Measurements from ENCODE around the gene SYTL3.
"Not testable (repeated sequence)": the region's sequence is repeated elsewhere in the genome, so short reads cannot be mapped to it uniquely, and the experiment has no call there.

The SYTL3 gene

GRCh38 chr6:158649289-158650143 lies at the start of gene SYTL3:
Gene SYTL3 (plus strand): TSS chr6:158650054. CDS start chr6:158663269, 13,215 bp downstream.
- Histone ChIP-seq H3K36me3 (ENCODE audit: control insufficient read depth, insufficient read depth, low read length) (no peaks in the 10 kb centered on the region; the same call in 1 of the 2 replicates), H3K27me3 (replicated peaks; ENCODE audit: control insufficient read depth, insufficient read depth, low read length) (no peaks in the 10 kb centered on the region), H3K4me3 (replicated peaks; ENCODE audit: low read depth, low read length) (peak within 1 kb of the TSS; percentile 53)
- no peak for TF ChIP-seq CTCF (IDR thresholded peaks at IDR 0.05; ENCODE audit: insufficient read depth, low read length, poor library complexity, severe bottlenecking)
- peak; percentile 83 for DNase-seq (ENCODE audit: extremely low read depth, insufficient read length)

DNA sequence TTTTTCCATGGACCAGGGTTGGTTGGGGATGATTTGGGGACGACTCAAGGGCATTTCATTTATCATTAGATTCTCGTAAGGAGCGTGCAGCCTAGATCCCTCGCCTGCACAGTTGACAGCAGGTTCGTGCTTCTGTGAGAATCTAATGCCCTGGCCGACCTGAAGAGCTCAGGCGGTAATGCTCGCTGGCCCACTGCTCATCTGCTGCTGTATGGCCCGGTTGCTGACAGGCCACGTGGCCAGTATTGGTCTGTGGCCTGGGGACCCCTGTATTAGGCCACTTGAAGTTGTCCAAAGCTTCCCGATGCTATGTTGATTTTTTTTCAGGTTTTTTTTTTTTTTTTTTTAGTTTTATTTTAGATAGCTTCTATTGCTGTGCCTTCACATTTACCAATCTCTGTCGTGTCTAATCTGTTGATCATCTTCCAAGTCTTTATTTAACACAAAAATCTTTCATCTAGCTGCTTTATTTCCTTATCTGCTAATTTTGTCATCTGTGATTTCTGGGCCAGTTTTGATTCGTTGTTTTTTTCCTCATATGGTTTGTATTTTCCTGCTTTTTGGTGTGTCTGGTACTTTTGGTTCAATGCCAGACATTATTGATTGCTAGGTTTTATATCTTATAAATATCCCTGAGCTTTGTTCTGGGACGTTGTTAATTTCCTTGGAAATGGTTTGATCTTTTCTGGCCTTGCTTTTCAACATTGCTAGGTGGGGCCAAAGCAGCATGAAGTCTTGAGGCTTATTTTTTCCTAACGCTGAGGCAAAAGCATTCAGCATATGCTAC lies 46.4 kb upstream of the SYTL3 start:
- TF ChIP-seq CTCF (IDR thresholded peaks at IDR 0.05; ENCODE audit: insufficient read depth, low read length, poor library complexity, severe bottlenecking) = no peak
- peaks cover 19% of the 10 kb centered on the region for H3K36me3 ChIP-seq (ENCODE audit: control insufficient read depth, insufficient read depth, low read length)
- no peak for DNase-seq (ENCODE audit: extremely low read depth, insufficient read length)
- no peaks in the 10 kb centered on the region for H3K27me3 ChIP-seq (replicated peaks; ENCODE audit: control insufficient read depth, insufficient read depth, low read length)
- H3K4me3 ChIP-seq (replicated peaks; ENCODE audit: low read depth, low read length) = no peak overlapping the region

DNA sequence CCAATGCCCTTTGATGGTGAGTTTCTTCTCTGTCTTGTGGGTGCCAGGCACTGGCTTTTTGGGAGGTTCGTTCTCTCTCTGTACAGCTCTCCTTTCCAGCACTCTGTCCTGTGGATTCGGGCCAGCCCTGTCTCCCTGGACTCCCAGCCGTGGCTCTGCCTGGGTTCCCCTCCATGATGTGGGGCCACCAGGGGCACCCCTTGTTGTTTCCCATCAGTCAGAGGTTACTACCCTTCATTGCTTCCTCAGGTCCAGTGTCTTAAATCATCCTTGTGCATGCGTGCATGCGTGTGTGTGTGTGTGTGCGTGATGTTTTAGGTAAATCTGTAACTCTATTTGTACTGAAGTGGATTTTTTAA lies 45.8 kb upstream of the SYTL3 start:
- Histone ChIP-seq H3K36me3 (ENCODE audit: control insufficient read depth, insufficient read depth, low read length) (peaks cover 18% of the 10 kb centered on the region), H3K27me3 (replicated peaks; ENCODE audit: control insufficient read depth, insufficient read depth, low read length) (no peaks in the 10 kb centered on the region), H3K4me3 (replicated peaks; ENCODE audit: low read depth, low read length) (no peak overlapping the region)
- no peak for TF ChIP-seq CTCF (IDR thresholded peaks at IDR 0.05; ENCODE audit: insufficient read depth, low read length, poor library complexity, severe bottlenecking)
- DNase-seq (ENCODE audit: extremely low read depth, insufficient read length) = no peak

- H3K27me3 ChIP-seq (replicated peaks; ENCODE audit: control insufficient read depth, insufficient read depth, low read length) = no peaks in the 10 kb centered on the region
- H3K4me3 ChIP-seq (replicated peaks; ENCODE audit: low read depth, low read length) = no peak overlapping the region
- no peak for DNase-seq (ENCODE audit: extremely low read depth, insufficient read length)
- peak; percentile 58 for TF ChIP-seq CTCF (IDR thresholded peaks at IDR 0.05; ENCODE audit: insufficient read depth, low read length, poor library complexity, severe bottlenecking)
- peaks cover 17% of the 10 kb centered on the region for H3K36me3 ChIP-seq (ENCODE audit: control insufficient read depth, insufficient read depth, low read length)
These were observed 44.5 kb upstream of the SYTL3 start for GRCh38 chr6:158605266-158605878.

DNA sequence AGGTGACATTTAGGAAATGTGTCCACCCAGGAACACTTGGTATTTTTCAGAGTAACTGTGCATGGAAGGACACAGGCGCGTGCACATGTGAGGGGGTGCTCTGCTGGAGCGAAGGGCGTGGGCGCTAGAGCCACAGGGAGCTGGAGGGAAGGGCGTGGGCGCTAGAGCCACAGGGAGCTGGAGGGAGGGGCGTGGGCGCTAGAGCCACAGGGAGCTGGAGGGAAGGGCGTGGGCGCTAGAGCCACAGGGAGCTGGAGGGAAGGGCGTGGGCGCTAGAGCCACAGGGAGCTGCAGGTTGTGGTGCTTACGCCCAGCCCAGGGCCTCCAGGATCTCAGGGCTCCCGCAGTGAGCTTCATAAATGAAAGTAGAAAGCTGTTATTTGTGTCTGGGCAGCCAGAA lies 43.8 kb upstream of the SYTL3 start:
- H3K36me3 ChIP-seq (ENCODE audit: control insufficient read depth, insufficient read depth, low read length) = peaks cover 18% of the 10 kb centered on the region
- H3K27me3 ChIP-seq (replicated peaks; ENCODE audit: control insufficient read depth, insufficient read depth, low read length); DNase-seq (ENCODE audit: extremely low read depth, insufficient read length); H3K4me3 ChIP-seq (replicated peaks; ENCODE audit: low read depth, low read length): not testable (repeated sequence)

DNA sequence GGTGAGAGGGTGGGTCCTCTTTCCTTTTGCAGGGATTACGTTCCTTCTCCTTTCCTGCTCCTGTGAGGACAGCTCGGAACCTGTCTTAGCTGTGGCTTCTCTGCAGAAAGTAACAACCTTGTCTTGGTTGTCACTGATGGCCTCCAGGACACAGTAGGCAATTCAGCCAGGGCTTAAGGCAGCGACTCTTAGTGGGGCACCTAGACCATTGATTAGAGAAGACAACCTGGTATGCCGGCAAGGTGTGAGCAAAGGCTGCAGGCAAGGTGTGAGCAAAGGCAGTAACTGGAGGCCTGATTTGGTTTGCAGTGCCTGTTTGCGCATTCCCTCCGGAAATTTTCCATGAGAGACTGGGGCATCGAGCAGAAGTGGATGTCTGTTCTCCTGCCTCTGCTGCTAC lies 42.9 kb upstream of the SYTL3 start:
- no peak for DNase-seq (ENCODE audit: extremely low read depth, insufficient read length)
- Histone ChIP-seq H3K4me3 (replicated peaks; ENCODE audit: low read depth, low read length) (no peak overlapping the region), H3K36me3 (ENCODE audit: control insufficient read depth, insufficient read depth, low read length) (peaks cover 20% of the 10 kb centered on the region), H3K27me3 (replicated peaks; ENCODE audit: control insufficient read depth, insufficient read depth, low read length) (no peaks in the 10 kb centered on the region)
- TF ChIP-seq CTCF (IDR thresholded peaks at IDR 0.05; ENCODE audit: insufficient read depth, low read length, poor library complexity, severe bottlenecking) = no peak

Measured in GM06990 (cell line).